HEK293T (cell line): ENCODE measurements around the gene H6PD.

ENCODE experiments used
- CTCF ChIA-PET: fragments of 350-600 bp; formaldehyde crosslinking; extraction: SDS; loops from one replicate; lab custom pipeline; 2021; ENCODE audit warnings: antibody characterized with exemption, inconsistent platforms; lab: Yijun Ruan, JAX
- POLR2A ChIA-PET: fragments of 350-600 bp; formaldehyde crosslinking; extraction: SDS; loops from one replicate; lab custom pipeline; 2020; ENCODE audit warnings: antibody characterized with exemption, inconsistent platforms; lab: Yijun Ruan, JAX
- DNase-seq: peaks from one replicate; pipeline ENCODE4 v3.0.0; 2012; ENCODE audit warnings: mixed read lengths; ENCODE audit errors: extremely low spot score
- ARNT ChIP-seq: fragments of 450-650 bp; IDR thresholded peaks from 2 replicates; pipeline ENCODE4 v1.6.1; 2017; ENCODE audit warnings: mild to moderate bottlenecking
- BHLHE40 ChIP-seq: fragments of 450-650 bp; IDR thresholded peaks from 2 replicates; pipeline ENCODE4 v1.6.1; 2016; ENCODE audit warnings: mild to moderate bottlenecking, moderate library complexity, borderline replicate concordance
- CTBP1 ChIP-seq: fragments of 450-650 bp; IDR thresholded peaks from 2 replicates; pipeline ENCODE4 v1.6.1; 2016; ENCODE audit warnings: borderline replicate concordance
- ELF4 ChIP-seq: fragments of 450-650 bp; IDR thresholded peaks from 2 replicates; pipeline ENCODE4 v1.6.1; 2017; ENCODE audit warnings: antibody characterized with exemption
- FOXA1 ChIP-seq: fragments of 450-650 bp; IDR thresholded peaks from 2 replicates; pipeline ENCODE4 v1.6.1; 2016; ENCODE audit warnings: mild to moderate bottlenecking
- FOXK2 ChIP-seq: fragments of 450-650 bp; IDR thresholded peaks from 2 replicates; pipeline ENCODE4 v1.6.1; 2016; ENCODE audit warnings: mild to moderate bottlenecking
- FOXM1 ChIP-seq: fragments of 450-650 bp; IDR thresholded peaks from 2 replicates; pipeline ENCODE4 v1.6.1; 2017; ENCODE audit warnings: mild to moderate bottlenecking, borderline replicate concordance
- HDGF ChIP-seq: fragments of 450-650 bp; IDR thresholded peaks from 2 replicates; pipeline ENCODE4 v1.6.1; 2017; ENCODE audit warnings: antibody characterized with exemption, borderline replicate concordance
- L3MBTL2 ChIP-seq: fragments of 450-650 bp; conservative IDR thresholded peaks from 2 replicates; pipeline ENCODE4 v1.6.1; 2016; ENCODE audit warnings: mild to moderate bottlenecking
- LEF1 ChIP-seq: fragments of 450-650 bp; IDR thresholded peaks from 2 replicates; pipeline ENCODE4 v1.6.1; 2017; ENCODE audit warnings: mild to moderate bottlenecking, borderline replicate concordance
- NFRKB ChIP-seq: fragments of 450-650 bp; IDR thresholded peaks from 2 replicates; pipeline ENCODE4 v1.6.1; 2016; ENCODE audit warnings: mild to moderate bottlenecking, moderate library complexity
- PKNOX1 ChIP-seq: fragments of 450-650 bp; IDR thresholded peaks from 2 replicates; pipeline ENCODE4 v1.6.1; 2016
- SP1 ChIP-seq: fragments of 450-650 bp; IDR thresholded peaks from 2 replicates; pipeline ENCODE4 v1.6.1; 2017
- SUZ12 ChIP-seq: fragments of 450-650 bp; IDR thresholded peaks from 2 replicates; pipeline ENCODE4 v1.6.1; 2016; ENCODE audit warnings: mild to moderate bottlenecking
- TARDBP ChIP-seq: fragments of 450-650 bp; IDR thresholded peaks from 2 replicates; pipeline ENCODE4 v1.6.1; 2016
- ZNF384 ChIP-seq: fragments of 450-650 bp; IDR thresholded peaks from 2 replicates; pipeline ENCODE4 v1.6.1; 2016

Gene H6PD

GRCh38 chr1:9201401-9202239 is 33.0 kb upstream of the H6PD start:
- POLR2A ChIA-PET: interaction anchor here (1.0 kb wide), 1 partner anchor 14 kb away, joined by 3 read pairs; no protein-coding TSS in a partner anchor
- CTCF ChIA-PET: interaction anchor here (0.6 to 1.9 kb wide), 5 partner anchors 33 to 254 kb away, joined by 3 to 4 read pairs (median 3); partner anchors contain the start of gene H6PD
- DNase-seq: no peak
- TF ChIP-seq ARNT (no peak), BHLHE40 (no peak), FOXK2 (no peak), LEF1 (no peak), ELF4 (no peak), FOXM1 (no peak), PKNOX1 (no peak), SUZ12 (no peak), ZNF384 (no peak), SP1 (no peak), TARDBP (no peak), NFRKB (no peak), HDGF (no peak), CTBP1 (no peak), FOXA1 (no peak), L3MBTL2 (no peak)

GRCh38 chr1:9202240-9202870 is 32.2 kb upstream of the H6PD start:
- no peak for DNase-seq
- ChIA-PET CTCF (interaction anchor here (1.9 kb wide), 1 partner anchor 32 kb away, joined by 4 read pairs; the partner anchor contains the start of gene H6PD), POLR2A (no interaction called here)
- TF ChIP-seq L3MBTL2: no peak
- TF ChIP-seq CTBP1: no peak
- no peak for TF ChIP-seq NFRKB
- TF ChIP-seq ELF4: no peak
- no peak for TF ChIP-seq SP1
- TF ChIP-seq FOXK2: no peak
- TF ChIP-seq ZNF384: no peak
- no peak for TF ChIP-seq BHLHE40
- no peak for TF ChIP-seq HDGF
- TF ChIP-seq SUZ12: no peak
- no peak for TF ChIP-seq ARNT
- TF ChIP-seq LEF1: no peak
- no peak for TF ChIP-seq FOXA1
- no peak for TF ChIP-seq PKNOX1
- no peak for TF ChIP-seq FOXM1

- CTCF ChIA-PET: no interaction called here
- DNase-seq: no peak
- POLR2A ChIA-PET: no interaction called here
- TF ChIP-seq FOXA1 (no peak), SP1 (no peak), FOXM1 (no peak), L3MBTL2 (no peak), ZNF384 (no peak), ARNT (no peak), FOXK2 (no peak), LEF1 (no peak), CTBP1 (no peak), TARDBP (no peak), SUZ12 (no peak)
Measured at GRCh38 chr1:9203511-9203982, 31.0 kb upstream of the H6PD start.

GRCh38 chr1:9204156-9204720 is 30.3 kb upstream of the H6PD start:
- ChIA-PET POLR2A (no interaction called here), CTCF (no interaction called here)
- TF ChIP-seq ELF4 (no peak), ARNT (no peak), SP1 (no peak), TARDBP (no peak), LEF1 (no peak), HDGF (no peak), SUZ12 (no peak), ZNF384 (no peak), L3MBTL2 (no peak), FOXK2 (no peak)
- no peak for DNase-seq

- ChIA-PET POLR2A (no interaction called here), CTCF (no interaction called here)
- TF ChIP-seq NFRKB (no peak), ARNT (no peak), FOXK2 (no peak), ELF4 (no peak), ZNF384 (no peak), HDGF (no peak), CTBP1 (no peak), TARDBP (no peak), FOXM1 (no peak), FOXA1 (no peak), SUZ12 (no peak)
- no peak for DNase-seq
Measured at GRCh38 chr1:9207086-9207485, 27.5 kb upstream of the H6PD start.

- CTCF ChIA-PET: no interaction called here
- POLR2A ChIA-PET: no interaction called here
- TF ChIP-seq NFRKB: no peak
- no peak for TF ChIP-seq FOXA1
- TF ChIP-seq L3MBTL2: no peak
- TF ChIP-seq SUZ12: no peak
- no peak for TF ChIP-seq LEF1
- TF ChIP-seq PKNOX1: no peak
- no peak for TF ChIP-seq BHLHE40
- no peak for TF ChIP-seq HDGF
- TF ChIP-seq ZNF384: no peak
- no peak for DNase-seq
Measured at GRCh38 chr1:9207715-9208114, 26.9 kb upstream of the H6PD start.
